Measurements from ENCODE around the gene PRODH. TPM values are rescaled to one million over a fixed set of nuclear protein-coding genes. Genes with fewer than 3 reads are reported as not detected.
"Not testable (repeated sequence)": the region's sequence is repeated elsewhere in the genome, so short reads cannot be mapped to it uniquely, and the experiment has no call there.

The PRODH gene
- total and polyA plus RNA-seq, 2 donors from 2014 or later: 6.7 to 8.2 TPM

- TF ChIP-seq, protein P1, sequence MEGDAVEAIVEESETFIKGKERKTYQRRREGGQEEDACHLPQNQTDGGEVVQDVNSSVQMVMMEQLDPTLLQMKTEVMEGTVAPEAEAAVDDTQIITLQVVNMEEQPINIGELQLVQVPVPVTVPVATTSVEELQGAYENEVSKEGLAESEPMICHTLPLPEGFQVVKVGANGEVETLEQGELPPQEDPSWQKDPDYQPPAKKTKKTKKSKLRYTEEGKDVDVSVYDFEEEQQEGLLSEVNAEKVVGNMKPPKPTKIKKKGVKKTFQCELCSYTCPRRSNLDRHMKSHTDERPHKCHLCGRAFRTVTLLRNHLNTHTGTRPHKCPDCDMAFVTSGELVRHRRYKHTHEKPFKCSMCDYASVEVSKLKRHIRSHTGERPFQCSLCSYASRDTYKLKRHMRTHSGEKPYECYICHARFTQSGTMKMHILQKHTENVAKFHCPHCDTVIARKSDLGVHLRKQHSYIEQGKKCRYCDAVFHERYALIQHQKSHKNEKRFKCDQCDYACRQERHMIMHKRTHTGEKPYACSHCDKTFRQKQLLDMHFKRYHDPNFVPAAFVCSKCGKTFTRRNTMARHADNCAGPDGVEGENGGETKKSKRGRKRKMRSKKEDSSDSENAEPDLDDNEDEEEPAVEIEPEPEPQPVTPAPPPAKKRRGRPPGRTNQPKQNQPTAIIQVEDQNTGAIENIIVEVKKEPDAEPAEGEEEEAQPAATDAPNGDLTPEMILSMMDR (IDR thresholded peaks at IDR 0.05; ENCODE audit: borderline replicate concordance, extremely low read depth, insufficient read depth): no peak
- intact Hi-C loops (cut with DNase I): no loop called here
- H3K4me1 ChIP-seq (ENCODE audit: control insufficient read depth in 2 of 3, insufficient read depth in 2 of 3, low read depth in 1 of 3, low read length in 3 of 3): no peaks in the 10 kb centered on the region
- H3K27ac ChIP-seq (ENCODE audit: low read depth in 2 of 2, low read length in 2 of 2): no peak overlapping the region
- H3K36me3 ChIP-seq (ENCODE audit: control insufficient read depth in 2 of 3, insufficient read depth in 3 of 3, low read length in 3 of 3): no peaks in the 10 kb centered on the region
- H3K9ac ChIP-seq (ENCODE audit: low read length in 3 of 3): no peak overlapping the region
- H3K4me3 ChIP-seq (ENCODE audit: low read length in 3 of 3): no peak overlapping the region
- no peaks in the 10 kb centered on the region for H3K9me3 ChIP-seq (ENCODE audit: control insufficient read depth in 2 of 3, insufficient read depth in 1 of 3, low read length in 3 of 3)
- no peaks in the 10 kb centered on the region for H3K27me3 ChIP-seq (ENCODE audit: control insufficient read depth, insufficient read depth, low read length)
- no peak for FAIRE-seq
- no peak for DNase-seq
Measured at GRCh38 chr22:18888115-18888514, 48.0 kb downstream of the PRODH start.

DNA sequence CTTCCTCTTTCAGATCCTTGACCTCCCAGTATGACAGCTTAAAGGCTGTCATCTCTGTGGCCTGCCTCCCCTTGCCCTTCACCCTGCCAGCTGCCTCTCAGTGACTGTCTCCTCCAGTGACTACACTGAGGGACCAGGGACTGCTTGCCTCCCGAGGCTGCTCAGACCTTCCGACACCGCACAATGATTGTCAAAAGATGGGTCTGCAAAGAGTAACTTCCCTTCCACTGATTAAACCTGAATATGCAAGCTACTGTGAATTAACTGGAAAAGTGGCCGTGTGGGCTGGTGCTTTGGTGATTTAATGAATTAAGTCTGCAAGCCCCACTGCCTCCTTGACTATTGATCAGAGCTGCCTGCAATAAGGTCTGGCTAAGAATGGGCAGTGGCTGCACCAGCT is 51.6 kb downstream of the PRODH start:
- DNase-seq; H3K4me3 ChIP-seq (ENCODE audit: low read length in 3 of 3); H3K36me3 ChIP-seq (ENCODE audit: control insufficient read depth in 2 of 3, insufficient read depth in 3 of 3, low read length in 3 of 3); H3K9me3 ChIP-seq (ENCODE audit: control insufficient read depth in 2 of 3, insufficient read depth in 1 of 3, low read length in 3 of 3); H3K4me1 ChIP-seq (ENCODE audit: control insufficient read depth in 2 of 3, insufficient read depth in 2 of 3, low read depth in 1 of 3, low read length in 3 of 3); H3K9ac ChIP-seq (ENCODE audit: low read length in 3 of 3); H3K27ac ChIP-seq (ENCODE audit: low read depth in 2 of 2, low read length in 2 of 2); FAIRE-seq; intact Hi-C loops (cut with DNase I); H3K27me3 ChIP-seq (ENCODE audit: control insufficient read depth, insufficient read depth, low read length): not testable (repeated sequence)

DNA sequence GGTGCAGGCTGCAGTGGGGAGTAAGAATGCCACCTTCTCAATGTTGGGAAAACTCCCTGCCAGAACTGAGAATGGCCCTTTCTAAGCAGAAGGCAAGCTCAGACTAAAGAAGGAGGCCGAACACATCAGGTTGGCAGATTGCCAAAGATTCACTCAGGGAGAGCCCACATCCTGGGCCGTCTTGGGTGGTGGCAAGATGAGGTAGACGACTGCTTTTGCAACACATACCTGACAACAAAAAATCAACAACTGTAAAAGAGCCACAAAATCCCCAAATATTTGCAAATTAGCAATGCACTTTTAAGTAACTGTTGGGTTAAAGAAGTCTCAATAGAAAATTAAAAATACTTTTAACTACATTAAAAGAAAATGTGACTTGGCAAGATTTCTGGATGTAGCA is 54.8 kb downstream of the PRODH start:
- intact Hi-C loops (cut with DNase I); H3K36me3 ChIP-seq (ENCODE audit: control insufficient read depth in 2 of 3, insufficient read depth in 3 of 3, low read length in 3 of 3); H3K27ac ChIP-seq (ENCODE audit: low read depth in 2 of 2, low read length in 2 of 2); H3K9ac ChIP-seq (ENCODE audit: low read length in 3 of 3); H3K4me3 ChIP-seq (ENCODE audit: low read length in 3 of 3); H3K9me3 ChIP-seq (ENCODE audit: control insufficient read depth in 2 of 3, insufficient read depth in 1 of 3, low read length in 3 of 3); H3K27me3 ChIP-seq (ENCODE audit: control insufficient read depth, insufficient read depth, low read length); FAIRE-seq; H3K4me1 ChIP-seq (ENCODE audit: control insufficient read depth in 2 of 3, insufficient read depth in 2 of 3, low read depth in 1 of 3, low read length in 3 of 3): not testable (repeated sequence)
- DNase-seq: peak in 1 of 5 donors; percentile 66

Other genes starting within 250 kb of the PRODH start
- gene DGCR6, start 30.0 kb downstream of the PRODH start, total RNA-seq: 1.7 TPM
- 3.7 TPM for gene DGCR6, start 30.0 kb downstream of the PRODH start, polyA plus RNA-seq (ENCODE audit: insufficient read depth, low read depth, low replicate concordance)
- 67.7 TPM for gene DGCR2, start 186.1 kb upstream of the PRODH start, total RNA-seq
- 37.5 TPM for gene DGCR2, start 186.1 kb upstream of the PRODH start, polyA plus RNA-seq (ENCODE audit: insufficient read depth, low read depth, low replicate concordance)
- not detected for gene TSSK2, start 195.0 kb upstream of the PRODH start, total RNA-seq
- gene TSSK2, start 195.0 kb upstream of the PRODH start, polyA plus RNA-seq (ENCODE audit: insufficient read depth, low read depth, low replicate concordance): not detected
- 14.3 TPM for gene ESS2, start 208.4 kb upstream of the PRODH start, total RNA-seq
- 15.3 TPM for gene ESS2, start 208.4 kb upstream of the PRODH start, polyA plus RNA-seq (ENCODE audit: insufficient read depth, low read depth, low replicate concordance)
- not detected for gene GSC2, start 214.0 kb upstream of the PRODH start, total RNA-seq
- not detected for gene GSC2, start 214.0 kb upstream of the PRODH start, polyA plus RNA-seq (ENCODE audit: insufficient read depth, low read depth, low replicate concordance)
- 62.6 TPM for gene SLC25A1, start 242.4 kb upstream of the PRODH start, total RNA-seq
- 128 TPM for gene SLC25A1, start 242.4 kb upstream of the PRODH start, polyA plus RNA-seq (ENCODE audit: insufficient read depth, low read depth, low replicate concordance)

All from kidney (tissue), 14 donors.